HepG2 (cell line): ENCODE data around the gene NDUFV1. TPM values are rescaled to one million over a fixed set of nuclear protein-coding genes. Genes with fewer than 3 reads are reported as not detected.

ENCODE experiments used
- ATAC-seq: fragments of 200-7000 bp; cut with Tn5 transposase; 3 replicates; pipeline ENCODE4 v1.9.1; 2020; ENCODE audit warnings: mild to moderate bottlenecking, moderate library complexity
- BruUV-seq: library from RNA; stranded (reverse); fragments of 400-500 nt; replicated peaks from 2 replicates; lab custom pipeline; 2021; lab: Mats Ljungman, UMichigan
- CTCF ChIA-PET: fragments of 300-600 bp; formaldehyde crosslinking; extraction: SDS; loops from one replicate; lab custom pipeline; 2021; ENCODE audit warnings: low total read pairs, inconsistent platforms, low intra/inter-chr PET ratio; lab: Yijun Ruan, JAX
- POLR2A ChIA-PET: fragments of 350-600 bp; sonication (Branson Sonifier 250); formaldehyde crosslinking; loops from one replicate; lab custom pipeline; 2020; ENCODE audit warnings: antibody characterized with exemption, inconsistent platforms; lab: Yijun Ruan, JAX
- DNase-seq: peaks from one replicate; pipeline ENCODE4 v3.0.0-alpha.2; 2015; ENCODE audit warnings: low spot score
- FAIRE-seq: peaks from 3 replicates; lab custom pipeline; 2011; peaks lifted over from hg19 to GRCh38; lab: Jason Lieb, UNC
- H2AFZ ChIP-seq: one replicate; pipeline ENCODE4 v1.6.1; 2011; ENCODE audit warnings: low read length, inconsistent platforms
- H3K27ac ChIP-seq: fragments of 300-600 bp; 3 replicates; pipeline ENCODE4 v1.8.0; 2011; ENCODE audit warnings: mixed run types, mild to moderate bottlenecking, mixed read lengths, low read length, inconsistent platforms; ENCODE audit not compliant: insufficient read depth; ENCODE audit errors: extremely low read length
- H3K27me3 ChIP-seq, 2 experiments: fragments of 200-600 bp in 1 of 2; 2 replicates in 1 of 2; 3 replicates in 1 of 2; pipeline versions ENCODE4 v1.6.0 to v1.8.0; 2011; ENCODE audit warnings: low read length in 2 of 2, mild to moderate bottlenecking in 2 of 2, moderate library complexity in 2 of 2, inconsistent platforms in 1 of 2; ENCODE audit not compliant: insufficient read depth in 2 of 2, control insufficient read depth in 1 of 2
- H3K36me3 ChIP-seq, 2 experiments: fragments of 200-600 bp in 1 of 2; replicated peaks in 1 of 2; 2 replicates in 1 of 2; 3 replicates in 1 of 2; pipeline versions ENCODE4 v1.5.1 to v1.8.0; 2011; ENCODE audit warnings: low read length in 2 of 2, inconsistent platforms in 1 of 2; ENCODE audit not compliant: insufficient read depth in 2 of 2, control insufficient read depth in 1 of 2
- H3K4me1 ChIP-seq: 2 replicates; pipeline ENCODE4 v1.5.1; 2012; ENCODE audit warnings: low read length, inconsistent platforms; ENCODE audit not compliant: insufficient read depth
- H3K4me2 ChIP-seq: 2 replicates; pipeline ENCODE4 v1.6.0; 2011; ENCODE audit warnings: low read depth, low read length, inconsistent platforms
- H3K4me3 ChIP-seq, 3 experiments: fragments of 200-600 bp in 1 of 3; sonication (generic), shearing (Covaris generic) in 1 of 3; replicated peaks in 1 of 3; 2 replicates each; pipeline ENCODE4 v1.5.1; 2011 to 2016; ENCODE audit warnings: low read length in 3 of 3, inconsistent platforms in 2 of 3, low read depth in 2 of 3, mild to moderate bottlenecking in 2 of 3, control low read depth in 1 of 3, mixed read lengths in 1 of 3; ENCODE audit not compliant: insufficient read depth in 1 of 3
- H3K79me2 ChIP-seq: one replicate; pipeline ENCODE4 v1.6.1; 2011; ENCODE audit warnings: low read length, inconsistent platforms; ENCODE audit not compliant: insufficient read depth
- H3K9ac ChIP-seq: 2 replicates; pipeline ENCODE4 v1.6.0; 2011; ENCODE audit warnings: mild to moderate bottlenecking, low read depth, low read length, inconsistent platforms; ENCODE audit not compliant: insufficient read depth
- H3K9me3 ChIP-seq: 2 replicates; pipeline ENCODE4 v1.5.1; 2012; ENCODE audit warnings: mild to moderate bottlenecking, low read length
- H4K20me1 ChIP-seq: 2 replicates; pipeline ENCODE4 v1.6.0; 2011; ENCODE audit warnings: inconsistent platforms, mild to moderate bottlenecking, low read length, moderate library complexity; ENCODE audit not compliant: insufficient read depth
- AHR ChIP-seq: IDR thresholded peaks from 2 replicates; pipeline ENCODE4 v1.6.1; 2018; ENCODE audit warnings: missing genetic modification reagents, missing compliant biosample characterization
- CREB1 ChIP-seq, 2 experiments: fragments of 450-650 bp in 1 of 2; IDR thresholded peaks; 2 replicates each; pipeline ENCODE4 v1.6.1; 2016 to 2017; ENCODE audit warnings: control low read depth in 1 of 2, mild to moderate bottlenecking in 1 of 2, missing compliant biosample characterization in 1 of 2, missing genetic modification characterization in 1 of 2
- ETV5 ChIP-seq: IDR thresholded peaks from 2 replicates; pipeline ENCODE4 v1.6.1; 2018; ENCODE audit warnings: missing biosample characterization, missing genetic modification reagents, inconsistent platforms, borderline replicate concordance
- FUBP1 ChIP-seq: sonication (generic); formaldehyde crosslinking; IDR thresholded peaks from 2 replicates; pipeline ENCODE4 v1.5.1; 2020; ENCODE audit warnings: missing genetic modification reagents, mild to moderate bottlenecking, borderline replicate concordance
- GTF3A ChIP-seq: sonication (generic); formaldehyde crosslinking; conservative IDR thresholded peaks from 2 replicates; pipeline ENCODE4 v1.4.0; 2020; ENCODE audit warnings: mild to moderate bottlenecking, missing genetic modification reagents
- MEIS1 ChIP-seq: sonication (generic); formaldehyde crosslinking; IDR thresholded peaks from 2 replicates; pipeline ENCODE4 v1.9.0; 2021; ENCODE audit warnings: mild to moderate bottlenecking, missing genetic modification reagents, moderate library complexity, borderline replicate concordance
- RFX3 ChIP-seq: IDR thresholded peaks from 2 replicates; pipeline ENCODE4 v1.6.1; 2016; ENCODE audit warnings: missing biosample characterization, missing genetic modification reagents
- SRSF9 ChIP-seq: fragments of 200-400 bp; formaldehyde crosslinking; IDR thresholded peaks from 2 replicates; pipeline ENCODE4 v1.6.1; 2018; ENCODE audit warnings: borderline replicate concordance, mild to moderate bottlenecking, low read depth, low read length; ENCODE audit not compliant: insufficient read depth, poor library complexity, severe bottlenecking
- ZBED4 ChIP-seq: sonication (generic); formaldehyde crosslinking; IDR thresholded peaks from 2 replicates; pipeline ENCODE4 v1.4.0; 2020; ENCODE audit warnings: missing genetic modification reagents, borderline replicate concordance
- ZBTB38 ChIP-seq: sonication (generic); formaldehyde crosslinking; IDR thresholded peaks from 2 replicates; pipeline ENCODE4 v1.5.1; 2020; ENCODE audit warnings: mild to moderate bottlenecking, missing genetic modification reagents
- ZKSCAN5 ChIP-seq: sonication (generic); formaldehyde crosslinking; IDR thresholded peaks from 2 replicates; pipeline ENCODE4 v1.5.1; 2020; ENCODE audit warnings: mild to moderate bottlenecking, missing genetic modification reagents
- ZNF282 ChIP-seq: fragments of 450-650 bp; IDR thresholded peaks from 2 replicates; pipeline ENCODE4 v1.6.1; 2018; ENCODE audit not compliant: partially characterized antibody
- ZNF30 ChIP-seq: sonication (generic); formaldehyde crosslinking; IDR thresholded peaks from 2 replicates; pipeline ENCODE4 v1.5.0; 2020; ENCODE audit warnings: mild to moderate bottlenecking, missing genetic modification reagents
- ZNF703 ChIP-seq: sonication (generic); formaldehyde crosslinking; IDR thresholded peaks from 2 replicates; pipeline ENCODE4 v1.5.1; 2020; ENCODE audit warnings: missing genetic modification reagents, mild to moderate bottlenecking, moderate library complexity, borderline replicate concordance
- ZNF800 ChIP-seq: sonication (generic); formaldehyde crosslinking; IDR thresholded peaks from 2 replicates; pipeline ENCODE4 v1.4.0; 2020; ENCODE audit warnings: missing genetic modification reagents
- ZNF879 ChIP-seq: sonication (generic); formaldehyde crosslinking; IDR thresholded peaks from 2 replicates; pipeline ENCODE4 v1.8.1; 2023; ENCODE audit warnings: missing genetic modification reagents
- WGBS: methylation state at CpG from one replicate; pipeline ENCODE4 v1.1.6; 2017; ENCODE audit warnings: low lambda C conversion rate; 5-methylcytosine and 5-hydroxymethylcytosine counted together
- in situ Hi-C: cut with HindIII; loops from 2 replicates; pipeline ENCODE4 v1.10.0; 2017; ENCODE audit warnings: low pct_unique_long_range_greater_than_20kb; ENCODE audit not compliant: extremely low pct_ligation_motif_present
- intact Hi-C: fragments of 100-400 bp; cut with micrococcal nuclease; formaldehyde crosslinking; loops from one replicate; pipeline ENCODE4 v1.10.0; 2022; ENCODE audit not compliant: unreplicated experiment
- polyA plus RNA-seq, 8 experiments: library from polyadenylated mRNA; depleted of rRNA in 3 of 8; stranded (reverse) in 7 of 8; unstranded in 1 of 8; fragments of >200 nt; fragmentation: Illumina TruSeq in 4 of 8; extraction: Trizol in 4 of 8; gene quantifications; 2 replicates each; pipeline versions ENCODE4 v1.2.1 to v1.2.3, GENCODE V29; 2011 to 2016; ENCODE audit warnings: low read depth in 4 of 8, missing spikeins in 1 of 8, mixed read lengths in 1 of 8; ENCODE audit not compliant: insufficient read depth in 1 of 8
- total RNA-seq, 5 experiments: library from RNA; depleted of rRNA; stranded (reverse); fragments of >200 nt; fragmentation: Illumina TruSeq; extraction: Trizol; gene quantifications; 2 replicates each; pipeline ENCODE4 v1.2.3, GENCODE V29; 2016; ENCODE audit warnings: low read depth in 1 of 5

NDUFV1 gene
- total and polyA plus RNA-seq, 2 of the 13 experiments (the other 11 are each of a cell fraction or from before 2014, with no cell fraction given): 88.9 to 137 TPM

- Histone ChIP-seq H3K9ac (peak overlapping the region; percentile 56; the same call in 1 of the 2 replicates), H2AFZ (no peak overlapping the region), H4K20me1 (no peaks in the 10 kb centered on the region), H3K9me3 (no peaks in the 10 kb centered on the region), H3K27ac (peak overlapping the region; percentile 81), H3K4me1 (peaks cover 45% of the 10 kb centered on the region), H3K4me3 (no peak overlapping the region), H3K79me2 (no peaks in the 10 kb centered on the region), H3K36me3 (peaks cover 10% of the 10 kb centered on the region in 2 experiments; a peak in 3 of 5 replicates), H3K27me3 (no peaks in the 10 kb centered on the region), H3K4me2 (no peak overlapping the region)
- ChIA-PET CTCF (interaction anchor here (0.6 to 2.9 kb wide), 4 partner anchors 14 to 43 kb away, joined by 3 to 20 read pairs (median 10); partner anchors contain the start of gene NUDT8), POLR2A (interaction anchor here (0.8 to 3.1 kb wide), 3 partner anchors 15 to 133 kb away, joined by 3 to 52 read pairs (median 4); partner anchors contain the start of genes ACY3, AIP and NUDT8)
- 92% methylated on average over 30 of the region's 34 CpGs for WGBS
- FAIRE-seq (no peak), ATAC-seq (peak; percentile 4; the same call in 2 of the 3 replicates), DNase-seq (no peak)
- in situ Hi-C loops (no loop called here), intact Hi-C loops (no loop called here)
- BruUV-seq: no TSS peak
- TF ChIP-seq ZKSCAN5 (CRISPR knock-in tag) (no peak), ZBTB38 (CRISPR knock-in tag) (peak; percentile 46; the same call in 1 of the 2 replicates), ZNF879 (CRISPR knock-in tag) (no peak), AHR (CRISPR knock-in tag) (no peak), SRSF9 (no peak), MEIS1 (CRISPR knock-in tag) (no peak), ZNF800 (no peak), ZNF282 (no peak), ZNF30 (no peak), ZBED4 (CRISPR knock-in tag) (no peak), GTF3A (no peak), ZNF703 (no peak), FUBP1 (no peak), RFX3 (CRISPR knock-in tag) (no peak), CREB1 (IDR thresholded peaks at IDR 0.05) (no peak), CREB1 (CRISPR knock-in tag; IDR thresholded peaks at IDR 0.05) (no peak), ETV5 (CRISPR knock-in tag) (no peak)
Observed at GRCh38 chr11:67615728-67616430, 9.1 kb downstream of the NDUFV1 start.
